Measurements from ENCODE around the gene ZMIZ1.

GRCh38 chr10:79347226-79347893, 278.6 kb downstream of the ZMIZ1 start, which contains the start of gene PPIF:
- TF ChIP-seq CTCF (IDR thresholded peaks at IDR 0.05), result peak; percentile 97 to 100 (median 99)
- peak in 1 of 2 donors; percentile 84 for TF ChIP-seq EP300 (IDR thresholded peaks at IDR 0.05)
